ENCODE results near the gene NBEA.

The NBEA gene

DNA sequence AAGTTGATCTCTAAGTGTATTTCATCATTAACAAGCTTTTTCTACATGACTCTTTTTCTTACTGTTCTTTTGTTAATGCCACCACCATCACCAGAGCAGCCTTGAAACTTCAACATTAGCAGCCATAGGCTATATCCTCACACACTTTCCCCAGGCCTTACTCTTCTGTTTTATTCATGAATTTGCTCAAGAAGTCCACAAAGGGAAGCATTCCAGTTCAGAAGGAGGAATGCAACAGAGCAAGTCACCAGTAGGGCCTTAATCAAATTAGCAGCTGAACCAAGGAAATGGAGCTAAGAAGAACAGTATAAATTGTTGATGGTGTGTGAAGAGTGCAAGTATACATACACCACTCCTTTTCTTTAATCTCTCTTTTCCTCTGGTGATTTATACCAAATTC, 223.1 kb downstream of the NBEA start:
- no peak for DNase-seq (ENCODE audit: low spot score)

DNA sequence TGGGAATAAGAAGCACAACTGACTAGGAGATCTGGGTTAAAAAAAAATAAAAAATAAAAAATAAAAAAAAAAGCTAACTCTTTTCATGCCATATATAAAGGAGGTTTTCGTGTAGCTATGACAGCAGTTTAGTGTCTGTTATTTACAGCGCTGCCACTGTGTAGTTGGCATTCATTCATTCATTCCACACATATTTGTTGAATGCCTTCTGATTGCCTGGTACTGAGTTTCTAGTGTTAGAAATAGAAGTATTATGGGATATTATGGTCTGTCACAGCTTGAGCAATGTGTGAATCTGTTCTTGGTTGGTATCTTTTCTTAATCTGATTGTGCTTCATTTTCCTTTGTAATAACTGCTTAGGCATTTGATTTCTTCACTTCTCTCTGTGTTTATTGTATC, 237.4 kb downstream of the NBEA start:
- DNase-seq (ENCODE audit: low spot score), result peak; percentile 32

DNA sequence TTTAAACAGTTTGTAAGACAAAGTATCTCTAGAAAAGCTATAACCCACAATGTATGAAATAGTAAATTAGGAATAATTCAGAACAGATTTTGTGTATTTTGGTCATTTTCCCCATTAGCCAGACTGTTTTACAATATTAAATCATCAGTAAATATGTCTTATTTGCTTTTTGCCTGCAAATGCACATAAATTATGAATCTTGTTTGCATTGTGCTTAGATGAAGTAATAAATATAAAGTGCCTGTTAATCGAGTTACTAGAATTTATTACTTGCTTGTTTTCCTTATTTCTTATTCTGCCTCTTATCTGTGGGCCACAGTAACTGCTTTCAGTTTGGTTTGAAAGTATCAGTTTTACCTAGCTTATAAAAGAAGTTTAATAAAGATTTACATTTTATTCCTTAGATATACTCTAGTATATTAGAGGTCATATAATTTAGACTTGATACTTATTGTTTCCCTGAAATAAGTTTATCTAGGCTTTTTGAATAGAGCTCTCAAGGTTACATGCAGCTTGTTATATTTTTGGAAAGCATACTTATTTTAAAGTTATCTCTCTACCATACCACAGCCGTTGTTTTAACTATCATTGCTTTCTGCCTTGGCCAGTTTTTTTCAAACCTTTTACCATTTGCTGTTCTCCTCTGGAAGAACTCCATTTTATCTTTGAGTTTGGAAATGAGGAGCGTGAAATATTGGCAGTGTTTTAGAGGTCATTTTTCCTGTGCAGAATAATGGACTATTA, 238.0 kb downstream of the NBEA start:
- no peak for DNase-seq (ENCODE audit: low spot score)

DNA sequence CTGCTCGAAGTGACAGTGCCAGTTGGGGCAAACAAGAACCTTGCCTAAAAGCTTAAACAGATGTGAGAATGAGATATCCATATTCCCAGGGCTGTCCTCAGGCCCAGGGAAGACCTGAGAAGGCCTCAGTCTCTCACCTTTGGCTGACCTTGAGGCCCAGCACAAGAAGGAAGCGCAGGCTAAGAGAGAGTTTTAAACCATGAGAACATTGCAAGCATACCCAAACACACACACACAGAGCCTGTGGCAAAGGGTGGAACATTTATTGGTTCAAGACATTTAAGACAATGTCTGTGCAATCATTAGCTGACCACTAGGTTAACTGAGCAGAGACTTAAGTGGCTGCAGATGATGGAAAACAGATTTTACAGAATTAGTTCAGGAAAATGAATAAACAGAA, 248.2 kb downstream of the NBEA start:
- no peak for DNase-seq (ENCODE audit: low spot score)

DNA sequence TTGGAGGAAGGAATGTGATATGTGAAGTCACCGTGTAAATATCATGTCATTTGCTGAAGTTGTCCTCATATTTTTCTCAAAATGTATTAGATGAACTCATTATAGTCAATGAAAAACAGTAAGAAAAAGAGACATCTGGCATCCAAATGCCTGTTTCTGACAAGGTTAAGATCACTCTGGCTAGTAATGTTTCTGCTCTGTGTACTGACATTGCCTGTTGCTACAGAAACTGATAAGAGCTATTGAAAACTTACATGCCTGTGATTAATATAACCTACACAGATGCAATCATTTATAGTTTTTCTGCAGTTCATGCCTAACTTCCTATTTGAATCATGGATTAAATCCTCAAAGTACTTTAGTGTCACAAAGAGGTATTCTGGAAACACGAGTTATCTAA, 249.8 kb downstream of the NBEA start:
- DNase-seq (ENCODE audit: low spot score), result no peak

DNA sequence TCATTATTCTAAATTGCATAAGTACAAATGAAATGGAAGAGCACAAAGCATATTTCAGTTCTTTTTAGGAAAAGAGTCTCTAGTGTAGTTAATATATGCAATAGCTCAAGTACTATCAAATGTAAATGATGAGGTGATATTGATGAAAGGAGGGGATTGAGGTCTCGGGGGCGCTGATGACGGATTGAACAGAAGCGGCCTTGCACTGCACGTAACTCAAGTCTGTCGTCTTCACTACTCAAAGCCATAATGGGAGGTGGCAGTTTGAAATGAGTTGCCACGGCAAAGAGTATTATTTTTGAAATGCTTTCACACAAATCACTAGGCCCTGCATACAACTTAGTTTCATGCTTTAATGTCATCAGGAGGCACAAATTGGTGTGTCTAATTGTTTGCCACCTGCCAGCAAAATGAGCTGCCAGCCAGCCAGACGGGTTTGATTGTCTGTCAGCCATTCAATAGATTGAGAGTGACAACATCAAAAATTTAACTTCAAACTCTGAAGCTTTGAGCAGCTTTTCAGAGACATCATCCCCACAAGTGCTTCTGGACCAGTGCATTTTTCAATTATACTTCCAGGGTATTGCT, 256.6 kb downstream of the NBEA start:
- DNase-seq (ENCODE audit: low spot score), result no peak

DNA sequence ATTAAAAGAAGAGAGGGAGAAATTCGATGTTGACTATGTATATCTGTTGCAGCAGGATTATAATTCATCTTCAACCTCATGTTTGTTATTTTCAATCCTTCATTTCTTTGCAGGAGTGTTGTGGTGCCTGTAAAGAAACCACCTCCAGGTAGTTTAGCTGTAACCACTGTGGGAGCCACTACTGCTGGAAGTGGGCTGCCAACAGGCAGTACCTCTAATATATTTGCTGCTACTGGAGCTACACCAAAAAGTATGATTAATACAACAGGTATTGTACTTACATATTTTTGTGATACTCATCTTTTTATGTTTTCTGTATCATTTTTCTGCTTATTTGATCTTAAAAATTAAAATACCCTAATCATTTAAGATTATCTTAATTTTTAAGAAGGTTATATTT, 266.5 kb downstream of the NBEA start:
- no peak for DNase-seq (ENCODE audit: low spot score)

DNA sequence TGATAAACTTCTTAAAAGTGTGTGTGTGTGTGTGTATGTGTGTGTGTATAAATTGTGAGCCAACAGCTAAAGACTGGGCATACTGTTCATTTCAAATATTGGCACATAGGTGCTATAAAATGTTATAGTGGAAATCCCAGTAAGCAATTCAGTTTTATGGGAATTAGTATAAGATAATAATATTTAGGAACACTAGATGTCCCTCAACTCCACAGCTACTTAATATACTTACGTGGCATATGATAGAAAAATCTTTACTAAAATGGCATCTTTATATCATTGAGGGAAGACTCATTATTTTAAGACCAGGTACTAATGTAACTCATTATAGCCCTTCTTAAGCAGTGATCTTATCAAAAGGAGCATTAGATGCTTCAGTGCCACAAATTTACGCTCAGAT, 268.2 kb downstream of the NBEA start:
- no peak for DNase-seq (ENCODE audit: low spot score)

DNA sequence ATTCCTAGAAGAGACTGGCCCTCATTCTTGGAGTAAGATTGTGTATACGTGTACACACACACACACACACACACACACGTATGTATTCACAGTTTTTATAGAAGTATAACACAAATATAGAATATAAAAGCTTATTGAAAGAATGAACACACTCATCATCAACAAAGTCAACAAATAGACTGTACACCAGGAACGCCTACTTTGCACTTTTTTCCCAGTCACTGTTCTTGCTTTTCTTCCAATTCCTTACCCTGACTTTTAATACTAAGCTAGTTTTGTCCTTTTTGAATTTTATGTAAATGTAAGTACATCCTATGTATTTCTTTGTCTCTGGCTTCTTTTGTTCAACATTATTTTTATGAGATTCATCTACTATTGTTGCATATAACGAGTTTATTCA, 269.9 kb downstream of the NBEA start:
- no peak for DNase-seq (ENCODE audit: low spot score)

DNA sequence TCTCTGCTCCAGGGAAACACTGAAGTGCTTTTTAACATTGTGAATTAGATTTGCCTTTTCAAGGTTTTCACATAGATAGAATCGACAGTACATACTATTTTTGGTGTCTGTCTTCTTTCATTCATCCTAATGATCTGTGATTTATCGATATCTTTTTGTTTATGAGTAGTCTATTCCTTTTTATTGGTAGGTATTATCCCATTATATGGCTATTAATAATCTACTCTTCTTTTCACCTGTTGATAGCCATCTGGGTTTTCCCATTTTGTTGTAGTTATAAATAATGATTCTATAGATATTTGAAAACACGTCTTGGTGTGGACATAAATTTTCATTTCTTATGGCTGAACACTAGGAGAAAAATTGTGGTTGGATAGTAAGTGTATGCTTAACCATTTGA, 271.8 kb downstream of the NBEA start:
- no peak for DNase-seq (ENCODE audit: low spot score)

DNA sequence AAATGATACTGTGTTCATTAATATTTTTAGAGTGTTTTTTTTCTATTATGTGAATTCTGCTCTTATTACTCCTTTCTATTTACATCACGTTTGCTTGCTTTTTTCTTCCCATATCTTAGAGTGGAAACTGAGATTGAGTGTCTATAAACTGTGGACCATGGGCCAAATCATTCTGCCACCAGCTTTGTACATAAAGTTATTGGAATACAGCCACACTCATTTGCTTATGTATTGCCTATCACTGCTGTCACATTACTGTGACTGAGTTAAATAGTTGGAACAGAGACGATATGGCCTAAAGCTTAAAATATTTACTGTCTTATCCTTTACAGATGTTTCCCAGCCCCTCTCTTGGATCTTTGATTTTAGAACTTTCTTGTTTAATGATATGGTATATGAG, 274.1 kb downstream of the NBEA start:
- DNase-seq (ENCODE audit: low spot score), result no peak

DNA sequence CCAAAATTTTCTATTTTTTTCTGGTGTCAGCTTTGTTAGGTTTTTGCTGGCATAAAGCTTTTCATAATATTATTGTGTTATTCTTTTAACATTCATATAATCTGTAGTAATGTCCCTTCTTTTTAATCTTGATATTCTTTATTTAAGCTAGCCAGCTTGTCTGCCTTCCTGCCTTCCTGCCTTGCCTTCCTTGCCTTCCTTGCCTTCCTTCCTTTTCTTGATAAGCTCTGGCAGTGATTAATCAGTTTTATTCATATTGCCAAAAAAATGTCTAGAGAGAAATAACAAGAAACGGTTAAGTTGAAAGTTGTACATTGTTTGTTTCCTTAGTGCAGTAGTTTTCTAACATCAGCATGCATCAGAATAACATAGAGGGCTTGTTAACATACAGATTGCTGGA, 277.0 kb downstream of the NBEA start:
- DNase-seq (ENCODE audit: low spot score), result no peak

DNA sequence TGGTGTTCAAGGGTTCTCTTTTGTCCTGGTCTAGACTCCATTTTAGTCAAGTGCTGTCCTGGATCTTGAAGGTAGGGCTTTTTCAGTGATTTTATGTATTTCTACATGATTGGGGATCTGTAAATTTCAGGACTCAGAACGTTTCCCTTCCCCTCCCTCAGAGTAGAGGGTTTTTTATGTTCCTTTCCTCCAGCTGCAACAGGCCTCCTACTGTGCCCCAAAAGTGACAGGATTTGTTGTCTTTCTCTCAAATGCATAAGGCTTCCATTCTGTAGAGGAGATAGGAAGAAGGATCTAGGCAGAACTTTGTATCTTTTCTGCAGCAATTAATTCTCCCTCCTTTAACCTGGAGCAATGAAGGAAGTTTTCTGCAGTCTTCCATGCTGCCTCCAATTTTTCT, 283.1 kb downstream of the NBEA start:
- no peak for DNase-seq (ENCODE audit: low spot score)

DNA sequence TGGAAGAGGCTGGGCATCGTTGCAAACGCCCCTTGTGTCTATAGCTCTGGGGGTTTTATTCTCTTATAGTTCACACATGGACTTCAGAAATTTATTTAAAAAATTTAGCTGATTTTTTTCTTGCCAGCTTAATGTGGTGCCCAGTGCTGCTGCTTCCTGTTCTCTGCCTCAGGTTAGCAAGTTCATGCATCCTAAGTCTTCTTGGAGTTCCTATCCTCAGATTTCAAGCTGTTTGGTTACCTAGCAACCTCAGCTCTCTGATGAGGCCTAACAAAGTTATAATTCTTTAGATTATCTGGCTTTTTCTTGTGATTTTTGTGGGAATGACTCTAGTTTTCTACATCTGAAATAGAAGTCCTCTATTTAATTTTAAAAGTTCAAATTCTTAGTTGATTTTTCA, 283.5 kb downstream of the NBEA start:
- no peak for DNase-seq (ENCODE audit: low spot score)

DNA sequence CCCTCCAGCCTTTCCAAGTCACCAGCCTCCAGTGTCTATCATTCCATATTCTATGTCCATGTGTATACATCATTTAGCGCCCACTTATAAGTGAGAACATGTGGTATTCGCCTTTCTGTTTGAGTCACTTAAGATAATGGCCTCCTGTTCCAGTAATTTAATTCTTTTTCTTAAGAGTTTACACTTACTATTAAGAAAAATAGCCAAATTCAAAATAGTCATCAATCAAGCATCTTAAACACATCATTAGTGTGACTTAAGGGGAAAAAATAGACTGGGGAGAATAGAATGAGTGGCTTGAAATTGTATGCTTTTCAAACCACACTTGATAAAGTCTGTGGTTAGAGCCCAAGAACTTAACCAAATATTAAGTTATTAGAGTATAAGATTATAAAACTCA, 286.5 kb downstream of the NBEA start:
- no peak for DNase-seq (ENCODE audit: low spot score)

DNA sequence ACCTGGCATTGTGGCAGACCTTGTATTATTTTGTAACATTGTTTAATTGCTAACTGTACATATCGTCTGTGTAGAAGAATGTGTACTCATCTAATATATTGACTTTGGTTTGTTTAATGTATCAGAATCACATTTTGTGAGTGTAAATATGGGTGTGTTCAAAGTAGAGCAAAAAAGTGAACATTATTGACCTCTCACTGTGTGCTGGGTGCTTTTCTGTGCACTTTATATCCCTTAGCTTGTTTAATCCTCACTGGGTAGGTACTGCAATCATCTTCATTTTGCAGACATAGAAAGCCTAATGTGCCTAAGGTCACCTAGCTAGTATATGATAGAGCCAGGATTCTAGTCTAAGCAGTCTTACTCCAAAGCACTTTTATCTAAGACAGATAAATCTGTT, 289.4 kb downstream of the NBEA start:
- DNase-seq (ENCODE audit: low spot score), result no peak

DNA sequence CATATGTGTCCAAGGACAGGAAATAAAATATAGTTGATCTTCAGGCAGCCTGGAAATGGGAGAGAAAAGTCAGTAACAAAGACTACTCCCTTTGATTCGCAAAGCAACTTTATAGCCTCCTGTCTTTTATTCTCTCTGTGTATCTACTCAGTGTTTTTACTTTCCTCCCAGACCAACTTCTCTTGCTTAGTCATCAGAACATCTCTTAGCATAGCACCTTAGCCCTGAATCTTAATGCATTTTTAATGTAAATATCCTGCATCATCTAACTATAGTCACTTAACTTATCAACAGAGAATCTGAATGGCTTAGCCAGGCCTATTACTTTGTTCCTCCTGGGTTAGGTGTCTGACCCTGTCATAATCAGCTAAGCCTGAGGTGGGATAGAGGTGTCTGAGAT, 296.2 kb downstream of the NBEA start:
- no peak for DNase-seq (ENCODE audit: low spot score)

DNA sequence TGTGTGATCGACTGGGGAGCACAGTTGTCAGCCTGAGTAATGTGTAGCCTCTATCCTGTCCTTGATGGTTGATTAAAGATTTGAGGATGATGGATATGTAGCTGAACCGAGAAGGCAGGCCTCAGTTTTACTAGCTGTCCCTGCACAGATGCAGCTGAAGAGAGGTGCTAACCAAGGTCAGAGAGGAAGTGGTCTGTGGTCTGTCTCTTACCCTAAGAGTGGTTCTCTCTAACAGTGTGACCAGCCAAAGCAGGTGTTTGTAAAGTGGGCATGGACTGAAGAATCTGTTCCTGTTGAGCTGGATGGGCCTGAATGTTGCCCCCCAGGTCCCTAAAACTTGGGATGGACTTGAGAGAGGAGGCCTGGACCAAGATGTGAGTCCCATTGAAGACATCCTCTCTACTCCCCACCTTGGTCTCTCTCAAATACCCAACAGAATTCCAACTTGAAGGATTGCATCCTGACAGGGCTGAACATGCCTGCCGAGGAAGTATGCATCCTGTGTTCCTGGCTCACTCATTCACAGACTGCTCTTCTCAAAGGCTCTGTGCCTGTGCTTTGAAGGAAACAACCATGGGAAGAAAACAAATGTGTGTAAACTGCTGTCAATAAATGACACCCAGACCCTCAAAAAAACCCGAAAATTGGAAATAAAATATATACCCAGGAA, 310.6 kb downstream of the NBEA start:
- no peak for DNase-seq (ENCODE audit: low spot score)

DNA sequence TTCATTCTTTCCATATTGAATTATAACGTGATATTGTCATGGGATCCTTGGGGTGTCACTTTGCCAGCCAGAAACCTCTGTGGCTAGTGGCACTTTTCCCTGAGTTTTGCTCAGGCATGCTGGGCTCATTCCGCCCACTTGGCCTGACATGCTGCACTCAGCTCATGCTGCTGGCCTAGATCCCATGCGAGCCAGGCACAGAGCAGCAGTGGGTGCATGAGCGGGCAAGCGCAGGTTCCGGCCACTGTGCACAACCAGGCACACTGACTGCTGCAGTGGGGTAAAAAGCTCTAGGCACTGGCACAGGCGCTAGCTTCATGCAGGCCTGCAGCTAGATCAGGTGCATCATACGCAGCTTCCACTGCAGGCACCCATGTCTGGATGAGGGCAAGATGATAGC, 313.2 kb downstream of the NBEA start:
- DNase-seq (ENCODE audit: low spot score), result peak; percentile 22

DNA sequence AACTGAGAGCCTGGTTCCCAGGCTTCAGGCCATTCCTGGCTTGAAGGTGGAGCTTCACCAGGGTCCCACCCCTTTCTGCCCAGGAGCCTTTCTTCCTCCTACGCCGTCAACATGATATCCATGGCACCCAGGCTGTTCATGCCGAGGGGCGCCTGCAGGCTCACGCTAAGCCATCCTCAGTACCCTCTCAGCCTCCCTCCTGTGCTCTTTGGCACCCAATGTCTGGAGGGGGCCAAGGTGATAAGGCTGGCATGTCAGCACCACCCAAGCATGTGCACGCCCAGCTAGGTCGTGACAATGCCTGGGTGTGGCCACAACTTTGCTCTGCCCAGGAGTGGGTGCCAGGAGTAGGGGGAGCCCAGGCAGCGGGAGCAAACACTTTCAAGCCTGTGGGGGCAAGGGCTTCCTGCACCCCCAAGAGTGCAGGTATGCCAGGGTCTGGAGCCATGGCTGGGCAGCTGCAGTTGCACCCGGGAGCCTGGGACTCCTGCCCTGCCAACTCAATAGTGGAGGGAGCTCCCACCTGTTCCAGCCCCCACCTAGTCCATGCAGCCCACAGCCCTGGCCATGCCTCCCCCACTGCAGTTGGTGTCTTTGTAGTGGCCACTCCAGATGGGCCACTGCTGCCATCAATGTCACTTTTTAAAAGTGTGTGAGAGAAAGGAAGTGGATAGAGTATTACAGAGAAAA, 314.5 kb downstream of the NBEA start:
- DNase-seq (ENCODE audit: low spot score), result no peak

DNA sequence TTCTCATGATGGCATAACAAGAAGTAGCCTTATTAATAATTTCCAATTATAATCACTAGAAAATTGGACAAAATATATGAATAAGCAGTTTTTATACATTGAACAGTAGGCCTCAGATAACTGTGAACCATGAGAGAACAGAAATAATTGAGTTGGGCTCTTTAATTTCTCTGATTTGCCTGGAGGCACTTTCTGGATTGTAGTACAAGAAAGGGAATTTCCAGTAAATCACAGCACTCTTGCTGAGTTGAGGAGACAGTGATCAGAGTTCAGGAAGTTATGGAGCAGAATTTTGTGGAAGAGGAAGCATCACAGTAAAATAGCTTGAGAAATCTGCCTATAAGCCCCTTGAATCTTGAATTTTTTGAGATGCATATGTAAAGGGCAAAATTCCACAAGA, 318.2 kb downstream of the NBEA start:
- DNase-seq (ENCODE audit: low spot score), result no peak

DNA sequence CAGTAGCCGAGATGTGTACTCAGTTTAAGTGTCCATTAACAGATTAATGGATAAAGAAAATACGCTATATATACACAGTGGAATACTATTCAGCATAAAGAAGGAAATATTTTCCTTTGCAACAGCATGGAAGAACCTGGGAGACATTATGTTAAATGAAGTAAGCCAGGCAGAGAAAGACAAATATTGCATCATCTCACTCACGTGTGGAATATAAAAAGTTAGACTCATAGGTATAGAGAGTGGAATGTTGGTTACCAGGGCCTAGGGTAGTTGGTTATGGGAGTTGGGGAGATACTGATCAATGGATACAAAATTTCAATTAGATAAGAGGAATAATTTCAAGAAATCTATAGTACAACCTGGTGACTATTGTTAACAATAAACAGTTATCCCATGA, 324.3 kb downstream of the NBEA start:
- DNase-seq (ENCODE audit: low spot score), result no peak

DNA sequence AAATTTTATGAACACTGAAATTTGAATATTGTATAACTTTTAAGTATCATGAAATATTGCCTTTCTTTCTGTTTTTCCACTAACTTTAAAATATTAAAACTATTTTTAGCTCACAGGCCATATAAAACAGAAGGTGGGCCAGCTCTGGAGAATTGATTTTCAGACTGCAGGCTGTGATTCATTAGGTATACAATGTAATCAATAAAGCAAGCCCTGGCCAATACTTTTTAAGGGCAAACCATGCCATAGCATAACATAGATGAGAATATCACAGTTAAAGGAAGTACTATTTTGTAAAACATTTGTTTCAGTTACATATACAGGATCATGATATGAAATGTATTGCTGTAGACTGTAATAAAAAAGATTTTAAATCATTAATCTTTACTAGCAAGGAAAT, 336.8 kb downstream of the NBEA start:
- no peak for DNase-seq (ENCODE audit: low spot score)

All from Ammon's horn (tissue), 1 donor.